ENCODE measurements around the gene SMIM44. TPM values are rescaled to one million over a fixed set of nuclear protein-coding genes. Genes with fewer than 3 reads are reported as not detected.

Gene SMIM44
- total RNA-seq, 1 donor from 2014 or later: not detected

GRCh38 chr19:3433805-3434540 lies 49.3 kb downstream of the SMIM44 start:
- no peaks in the 10 kb centered on the region for H3K27me3 Mint-ChIP-seq
- DNase-seq (ENCODE audit: low spot score, unreplicated experiment): no peak
- H3K27ac Mint-ChIP-seq: no peak overlapping the region
- peaks cover 2% of the 10 kb centered on the region for H3K36me3 Mint-ChIP-seq (ENCODE audit: insufficient read depth)
- H3K9me3 Mint-ChIP-seq (ENCODE audit: low read depth): no peaks in the 10 kb centered on the region
- peak overlapping the region; percentile 98 for H3K4me3 Mint-ChIP-seq (ENCODE audit: low read depth)
- peaks cover 3% of the 10 kb centered on the region for H3K4me1 Mint-ChIP-seq (ENCODE audit: low read depth)
- TF ChIP-seq, protein P1, sequence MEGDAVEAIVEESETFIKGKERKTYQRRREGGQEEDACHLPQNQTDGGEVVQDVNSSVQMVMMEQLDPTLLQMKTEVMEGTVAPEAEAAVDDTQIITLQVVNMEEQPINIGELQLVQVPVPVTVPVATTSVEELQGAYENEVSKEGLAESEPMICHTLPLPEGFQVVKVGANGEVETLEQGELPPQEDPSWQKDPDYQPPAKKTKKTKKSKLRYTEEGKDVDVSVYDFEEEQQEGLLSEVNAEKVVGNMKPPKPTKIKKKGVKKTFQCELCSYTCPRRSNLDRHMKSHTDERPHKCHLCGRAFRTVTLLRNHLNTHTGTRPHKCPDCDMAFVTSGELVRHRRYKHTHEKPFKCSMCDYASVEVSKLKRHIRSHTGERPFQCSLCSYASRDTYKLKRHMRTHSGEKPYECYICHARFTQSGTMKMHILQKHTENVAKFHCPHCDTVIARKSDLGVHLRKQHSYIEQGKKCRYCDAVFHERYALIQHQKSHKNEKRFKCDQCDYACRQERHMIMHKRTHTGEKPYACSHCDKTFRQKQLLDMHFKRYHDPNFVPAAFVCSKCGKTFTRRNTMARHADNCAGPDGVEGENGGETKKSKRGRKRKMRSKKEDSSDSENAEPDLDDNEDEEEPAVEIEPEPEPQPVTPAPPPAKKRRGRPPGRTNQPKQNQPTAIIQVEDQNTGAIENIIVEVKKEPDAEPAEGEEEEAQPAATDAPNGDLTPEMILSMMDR (IDR thresholded peaks at IDR 0.05; ENCODE audit: unreplicated experiment): no peak

- H3K9me3 Mint-ChIP-seq (ENCODE audit: low read depth): no peaks in the 10 kb centered on the region
- TF ChIP-seq, protein P1 (IDR thresholded peaks at IDR 0.05; ENCODE audit: unreplicated experiment): no peak
- no peak overlapping the region for H3K27ac Mint-ChIP-seq
- no peak for DNase-seq (ENCODE audit: low spot score, unreplicated experiment)
- H3K4me3 Mint-ChIP-seq (ENCODE audit: low read depth): no peak overlapping the region
- H3K36me3 Mint-ChIP-seq (ENCODE audit: insufficient read depth): peaks cover 2% of the 10 kb centered on the region
- H3K27me3 Mint-ChIP-seq: no peaks in the 10 kb centered on the region
- peaks cover 3% of the 10 kb centered on the region for H3K4me1 Mint-ChIP-seq (ENCODE audit: low read depth)
These were observed 49.9 kb downstream of the SMIM44 start for GRCh38 chr19:3433313-3433712.

Other genes with a start within 250 kb of the SMIM44 start
- gene NFIC, start 116.9 kb downstream of the SMIM44 start, total RNA-seq: 4.5 and 6.8 TPM in 2 replicates
- gene SMIM24, start 2.9 kb downstream of the SMIM44 start, total RNA-seq: 1.3 and 1.6 TPM in 2 replicates
- 9.4 and 9.9 TPM in 2 replicates for gene DOHH, start 17.2 kb upstream of the SMIM44 start, total RNA-seq
- gene FZR1, start 22.9 kb upstream of the SMIM44 start, total RNA-seq: 61.3 and 70.5 TPM in 2 replicates
- gene TEKTIP1, start 55.7 kb upstream of the SMIM44 start, total RNA-seq: 3.8 and 4.0 TPM in 2 replicates
- 71.5 and 75.1 TPM in 2 replicates for gene MFSD12, start 74.1 kb upstream of the SMIM44 start, total RNA-seq
- gene HMG20B, start 89.5 kb upstream of the SMIM44 start, total RNA-seq: 72.8 and 79.7 TPM in 2 replicates
- gene GIPC3, start 102.0 kb upstream of the SMIM44 start, total RNA-seq: not detected in 2 replicates
- not detected in 2 replicates for gene TBXA2R, start 123.4 kb upstream of the SMIM44 start, total RNA-seq
- 33.4 and 43.9 TPM in 2 replicates for gene CACTIN, start 143.3 kb upstream of the SMIM44 start, total RNA-seq
- gene PIP5K1C, start 217.0 kb upstream of the SMIM44 start, total RNA-seq: 49.7 and 51.7 TPM in 2 replicates
- 36.3 and 40.7 TPM in 2 replicates for gene TJP3, start 224.9 kb upstream of the SMIM44 start, total RNA-seq

All from progenitor cell of endocrine pancreas (in vitro differentiated cells).